GM06990 (cell line): ENCODE data around the gene APP.

Source experiments
- DNase-seq: peaks from one replicate; pipeline ENCODE4 v3.0.0-alpha.2; 2011; ENCODE audit not compliant: insufficient read length; ENCODE audit errors: extremely low read depth
- H3K27me3 ChIP-seq: replicated peaks from 2 replicates; pipeline ENCODE4 v1.6.0; 2011; ENCODE audit warnings: low read length; ENCODE audit not compliant: control insufficient read depth, insufficient read depth
- H3K36me3 ChIP-seq: 2 replicates; pipeline ENCODE4 v1.5.1; 2011; ENCODE audit warnings: low read length; ENCODE audit not compliant: control insufficient read depth, insufficient read depth
- H3K4me3 ChIP-seq: replicated peaks from 2 replicates; pipeline ENCODE4 v1.5.1; 2011; ENCODE audit warnings: low read depth, mild to moderate bottlenecking, control low read depth, low read length
- CTCF ChIP-seq: IDR thresholded peaks from 2 replicates; pipeline ENCODE4 v1.5.1; 2011; ENCODE audit warnings: low read length, control low read depth, mild to moderate bottlenecking, inconsistent platforms; ENCODE audit not compliant: insufficient read depth, poor library complexity, severe bottlenecking

Gene APP

DNA sequence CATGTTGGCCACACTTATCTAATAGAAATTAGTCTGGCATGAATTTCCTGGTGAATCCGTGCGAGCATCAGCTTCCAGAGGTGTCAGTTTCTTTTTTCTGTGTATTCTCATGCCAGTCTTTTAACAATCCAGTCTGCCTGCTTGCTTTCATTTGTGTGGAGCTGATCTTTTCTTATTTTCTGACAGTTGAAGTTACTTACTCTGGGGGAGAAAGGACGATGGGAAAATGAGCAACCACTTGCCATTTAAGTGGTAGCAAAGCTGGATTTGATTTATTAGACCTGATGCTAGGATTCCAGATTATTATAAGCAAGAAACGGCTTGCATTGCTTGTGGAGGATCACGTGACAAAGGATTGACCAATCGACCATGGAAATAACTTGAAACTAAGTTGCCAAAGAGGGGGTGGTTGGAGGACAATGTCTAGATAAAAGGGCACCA lies 24.3 kb upstream of the APP start:
- Histone ChIP-seq H3K4me3 (no peak overlapping the region), H3K36me3 (no peaks in the 10 kb centered on the region), H3K27me3 (no peaks in the 10 kb centered on the region)
- no peak for TF ChIP-seq CTCF
- no peak for DNase-seq

DNA sequence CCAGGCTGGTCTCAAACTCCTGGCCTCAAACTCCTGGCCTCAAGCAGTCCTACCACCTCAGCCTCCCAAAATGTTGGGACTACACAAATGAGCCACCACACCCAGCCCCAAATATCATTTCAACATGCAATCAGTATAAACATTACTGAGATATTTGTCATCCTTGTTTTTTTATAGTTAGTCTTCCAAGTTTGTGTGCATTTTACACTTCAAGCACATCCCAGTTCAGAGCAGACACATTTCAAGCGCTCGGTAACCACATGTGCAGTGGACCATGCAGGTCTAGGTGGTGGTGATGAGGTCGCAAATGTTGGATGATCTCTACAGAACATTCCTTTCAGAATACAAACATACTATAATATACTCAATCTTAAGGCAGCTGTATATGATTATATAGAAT lies 23.8 kb upstream of the APP start:
- no peak for TF ChIP-seq CTCF
- Histone ChIP-seq H3K4me3 (no peak overlapping the region), H3K36me3 (no peaks in the 10 kb centered on the region), H3K27me3 (no peaks in the 10 kb centered on the region)
- DNase-seq, result no peak

GRCh38 chr21:26191609-26192008 lies 21.0 kb upstream of the APP start:
- Histone ChIP-seq H3K4me3 (no peak overlapping the region), H3K27me3 (no peaks in the 10 kb centered on the region), H3K36me3 (no peaks in the 10 kb centered on the region)
- no peak for TF ChIP-seq CTCF
- no peak for DNase-seq

DNA sequence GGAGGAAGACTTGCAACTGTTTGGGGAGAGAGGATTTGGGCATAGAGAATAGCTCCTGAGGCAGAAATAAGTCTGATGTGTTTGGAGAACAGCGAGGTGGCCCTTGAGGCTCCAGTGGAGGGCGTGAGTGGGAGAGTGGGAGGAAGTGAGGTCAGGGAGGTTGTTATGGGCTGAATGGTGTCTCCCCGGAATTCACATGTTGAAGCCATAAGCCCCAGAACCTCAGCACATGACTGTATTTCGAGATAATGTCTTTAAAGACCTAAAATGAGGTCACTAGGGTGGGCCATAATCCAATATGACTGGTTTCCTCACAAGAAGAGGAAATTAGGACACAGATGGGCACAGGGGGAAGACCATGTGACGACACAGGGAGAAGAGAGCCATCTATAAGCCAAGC lies 17.9 kb upstream of the APP start:
- TF ChIP-seq CTCF, result no peak
- H3K27me3 ChIP-seq, result no peaks in the 10 kb centered on the region

GRCh38 chr21:26185446-26185845 lies 14.9 kb upstream of the APP start:
- H3K36me3 ChIP-seq, result no peaks in the 10 kb centered on the region
- no peak for DNase-seq
- TF ChIP-seq CTCF, result no peak

More for the DNA sequence above, 17.9 kb upstream of the APP start:
- no peak for DNase-seq
- Histone ChIP-seq H3K4me3 (no peak overlapping the region), H3K36me3 (no peaks in the 10 kb centered on the region)

DNA sequence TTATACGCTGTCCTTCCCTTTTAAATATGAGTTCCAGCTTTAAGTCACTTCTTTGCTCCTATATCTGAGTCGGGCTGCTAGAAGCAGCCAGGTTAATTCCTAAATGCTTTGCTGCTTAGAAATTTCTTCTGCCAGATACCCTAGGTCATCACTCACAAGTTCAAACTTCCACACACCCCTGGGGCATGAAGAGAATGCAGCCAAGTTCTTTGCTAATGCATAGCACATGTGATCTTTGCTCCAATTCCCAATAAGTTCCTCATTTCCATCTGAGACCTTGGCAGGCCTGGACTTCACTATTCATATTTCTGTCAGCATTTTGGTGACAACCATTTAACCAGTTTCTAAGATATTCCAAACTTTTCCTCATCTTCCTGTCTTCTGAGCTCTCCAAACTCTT lies 14.5 kb upstream of the APP start:
- no peaks in the 10 kb centered on the region for H3K27me3 ChIP-seq
- no peaks in the 10 kb centered on the region for H3K36me3 ChIP-seq
- DNase-seq, result no peak
- no peak overlapping the region for H3K4me3 ChIP-seq
- no peak for TF ChIP-seq CTCF

More at GRCh38 chr21:26185446-26185845, 14.9 kb upstream of the APP start:
- no peak overlapping the region for H3K4me3 ChIP-seq
- H3K27me3 ChIP-seq, result no peaks in the 10 kb centered on the region
